Endodermal cell (in vitro differentiated cells): ENCODE measurements around the gene TMEM272. TPM values are rescaled to one million over a fixed set of nuclear protein-coding genes. Genes with fewer than 3 reads are reported as not detected.

Source experiments
- DNase-seq: peaks from one replicate; pipeline ENCODE4 v3.0.0-alpha.2; 2017
- H3K27ac ChIP-seq: 2 replicates; pipeline ENCODE4 v1.5.1; 2013; ENCODE audit warnings: mild to moderate bottlenecking, low read depth, low read length, moderate library complexity
- H3K27me3 ChIP-seq: 2 replicates; pipeline ENCODE4 v1.6.1; 2013; ENCODE audit warnings: mild to moderate bottlenecking, low read length, moderate library complexity; ENCODE audit not compliant: insufficient read depth, control insufficient read depth, poor library complexity, severe bottlenecking
- H3K36me3 ChIP-seq: 2 replicates; pipeline ENCODE4 v1.7.0; 2013; ENCODE audit warnings: mild to moderate bottlenecking, low read length, moderate library complexity; ENCODE audit not compliant: control insufficient read depth, insufficient read depth
- H3K4me1 ChIP-seq: one replicate; pipeline ENCODE4 v1.7.0; 2013; ENCODE audit warnings: low read length; ENCODE audit not compliant: control insufficient read depth, insufficient read depth
- H3K4me3 ChIP-seq: 2 replicates; pipeline ENCODE4 v1.5.1; 2013; ENCODE audit warnings: mild to moderate bottlenecking, low read length, moderate library complexity
- H3K9ac ChIP-seq: 2 replicates; pipeline ENCODE4 v1.6.1; 2013; ENCODE audit warnings: mild to moderate bottlenecking, low read length, moderate library complexity; ENCODE audit not compliant: poor library complexity, severe bottlenecking; ENCODE audit errors: extremely low read depth
- H3K9me3 ChIP-seq: 2 replicates; pipeline ENCODE4 v1.6.1; 2013; ENCODE audit warnings: mild to moderate bottlenecking, low read length, moderate library complexity; ENCODE audit not compliant: control insufficient read depth
- H3K27ac Mint-ChIP-seq: 2 replicates; pipeline ENCODE4 v1.8.0; 2020; ENCODE audit warnings: mixed read lengths
- H3K27me3 Mint-ChIP-seq: 2 replicates; pipeline ENCODE4 v1.8.0; 2021; ENCODE audit warnings: mild to moderate bottlenecking, mixed read lengths; ENCODE audit not compliant: insufficient read depth
- H3K36me3 Mint-ChIP-seq: 2 replicates; pipeline ENCODE4 v1.8.0; 2020; ENCODE audit warnings: low read depth, mixed read lengths
- H3K4me1 Mint-ChIP-seq: 2 replicates; pipeline ENCODE4 v1.8.0; 2020; ENCODE audit warnings: mixed read lengths
- H3K4me3 Mint-ChIP-seq: 2 replicates; pipeline ENCODE4 v1.8.0; 2020; ENCODE audit warnings: mild to moderate bottlenecking, moderate library complexity, mixed read lengths
- H3K9me3 Mint-ChIP-seq: 2 replicates; pipeline ENCODE4 v1.8.0; 2020; ENCODE audit warnings: mild to moderate bottlenecking, mixed read lengths
- CTCF ChIP-seq: fragments of 200-600 bp; sonication (generic); conservative IDR thresholded peaks from 2 replicates; pipeline ENCODE4 v1.5.0; 2021; ENCODE audit warnings: antibody characterized with exemption, mild to moderate bottlenecking
- WGBS, 2 experiments: methylation state at CpG; one replicate each; pipeline versions ENCODE4 v1.1.5 to v1.1.7; 2013; ENCODE audit warnings: missing lambda C conversion rate in 2 of 2, mixed read lengths in 1 of 2; ENCODE audit not compliant: insufficient coverage in 1 of 2, insufficient read length in 1 of 2; 5-methylcytosine and 5-hydroxymethylcytosine counted together
- total RNA-seq, 2 donors: library from RNA; stranded (reverse); fragmentation: NEBNext Ultra II Directional in 1 of 2; extraction: Animal tissue kit (Norgen Biotek cat#: 25700) in 1 of 2; gene quantifications; 2 replicates in 1 of 2; 3 replicates in 1 of 2; pipeline ENCODE4 v1.2.1, GENCODE V29; 2021

The TMEM272 gene
- total RNA-seq, 2 donors from 2014 or later, result 0.62 TPM

GRCh38 chr13:51832471-51833152, 12.4 kb downstream of the TMEM272 start:
- Histone ChIP-seq H3K36me3 (no peaks in the 10 kb centered on the region), H3K27ac (no peak overlapping the region), H3K4me1 (peaks cover 4% of the 10 kb centered on the region), H3K4me3 (no peak overlapping the region), H3K9me3 (no peaks in the 10 kb centered on the region), H3K27me3 (no peaks in the 10 kb centered on the region), H3K9ac (no peak overlapping the region)
- H3K36me3 Mint-ChIP-seq, result no peaks in the 10 kb centered on the region
- peak; percentile 58 for TF ChIP-seq CTCF
- H3K9me3 Mint-ChIP-seq, result no peaks in the 10 kb centered on the region
- H3K4me3 Mint-ChIP-seq, result no peak overlapping the region
- H3K4me1 Mint-ChIP-seq, result peaks cover 20% of the 10 kb centered on the region
- peak; percentile 68 for DNase-seq
- no peak overlapping the region for H3K27ac Mint-ChIP-seq
- H3K27me3 Mint-ChIP-seq, result no peaks in the 10 kb centered on the region
- 88 to 92% methylated on average over 5 to 6 of the region's 6 CpGs for WGBS, 2 experiments

- Mint-ChIP-seq H3K27ac (no peak overlapping the region), H3K27me3 (no peaks in the 10 kb centered on the region), H3K36me3 (no peaks in the 10 kb centered on the region), H3K4me1 (peaks cover 12% of the 10 kb centered on the region), H3K9me3 (no peaks in the 10 kb centered on the region), H3K4me3 (no peak overlapping the region)
- no peak for TF ChIP-seq CTCF
- H3K9ac ChIP-seq, result no peak overlapping the region
- H3K36me3 ChIP-seq, result no peaks in the 10 kb centered on the region
- H3K9me3 ChIP-seq, result no peaks in the 10 kb centered on the region
- H3K27ac ChIP-seq, result no peak overlapping the region
- peaks cover 4% of the 10 kb centered on the region for H3K4me1 ChIP-seq
- WGBS, 2 experiments, result 92 to 96% methylated on average over 4 to 5 of the region's 5 CpGs
- no peaks in the 10 kb centered on the region for H3K27me3 ChIP-seq
- no peak overlapping the region for H3K4me3 ChIP-seq
- no peak for DNase-seq
Measured at GRCh38 chr13:51831519-51831918, 13.5 kb downstream of the TMEM272 start.

- Mint-ChIP-seq H3K9me3 (no peaks in the 10 kb centered on the region), H3K27ac (no peak overlapping the region), H3K4me1 (peaks cover 7% of the 10 kb centered on the region), H3K4me3 (no peak overlapping the region), H3K36me3 (no peaks in the 10 kb centered on the region), H3K27me3 (no peaks in the 10 kb centered on the region)
- DNase-seq, result no peak
- H3K9me3 ChIP-seq, result no peaks in the 10 kb centered on the region
- no peak for TF ChIP-seq CTCF
- H3K36me3 ChIP-seq, result no peaks in the 10 kb centered on the region
- no peak overlapping the region for H3K27ac ChIP-seq
- H3K4me3 ChIP-seq, result no peak overlapping the region
- WGBS, 2 experiments, result 93 to 100% methylated on average over 2 of the region's 2 CpGs
- no peaks in the 10 kb centered on the region for H3K27me3 ChIP-seq
- no peak overlapping the region for H3K9ac ChIP-seq
- no peaks in the 10 kb centered on the region for H3K4me1 ChIP-seq
Measured at GRCh38 chr13:51829568-51829899, 15.4 kb downstream of the TMEM272 start.
